Iris pigment epithelial cell (primary cell): Measurements from ENCODE around the gene AGGF1.
A peak's percentile ranks its signal among the peaks of the same experiment; 100 is the strongest.
"Not testable (repeated sequence)": the region's sequence is repeated elsewhere in the genome, so short reads cannot be mapped to it uniquely, and the experiment has no call there.

Experiments used
- DNase-seq: peaks from one replicate; pipeline ENCODE4 v3.0.0-alpha.2; 2011; ENCODE audit warnings: low read depth

AGGF1 gene

DNA sequence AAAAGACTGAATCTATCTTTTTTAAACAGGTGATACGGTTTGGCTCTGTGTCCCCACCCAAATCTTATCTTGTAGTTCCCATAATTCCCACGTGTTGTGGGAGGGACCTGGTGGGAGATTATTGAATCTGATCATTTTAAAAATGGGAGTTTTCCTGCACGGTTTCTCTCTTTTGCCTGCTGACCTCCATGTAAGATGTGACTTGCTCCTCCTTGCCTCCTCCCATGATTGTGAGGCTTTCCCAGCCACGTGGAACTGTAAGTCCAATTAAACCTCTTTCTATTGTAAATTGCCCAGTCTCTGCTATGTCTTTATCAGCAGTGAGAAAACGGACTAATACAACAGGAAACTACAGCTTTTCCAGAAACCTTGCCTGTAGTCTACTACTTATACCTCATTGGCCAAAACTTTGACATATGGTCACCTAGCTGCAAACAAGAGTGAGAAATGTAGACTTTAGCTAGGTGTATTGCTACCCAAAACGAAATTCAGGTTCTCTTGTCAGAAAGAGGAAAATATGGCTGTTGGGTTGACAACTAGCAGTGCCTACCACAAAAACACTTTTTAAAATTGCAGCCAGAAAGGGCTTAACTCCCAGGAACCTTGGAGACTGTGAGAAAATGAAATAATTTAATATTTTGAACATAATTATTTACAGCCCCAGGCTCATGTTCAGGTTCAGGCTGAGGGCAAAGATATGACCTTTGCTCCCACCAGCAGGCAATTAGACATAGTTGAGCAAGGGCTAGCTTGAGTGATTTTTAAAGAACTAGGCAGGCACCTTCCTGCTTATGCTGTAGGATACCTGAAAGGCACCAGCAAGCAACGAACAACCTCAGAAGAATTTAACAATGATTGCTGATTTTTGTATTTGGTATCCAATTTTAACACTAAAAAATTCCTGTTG is 7.4 kb upstream of the AGGF1 start:
- no peak for DNase-seq

DNA sequence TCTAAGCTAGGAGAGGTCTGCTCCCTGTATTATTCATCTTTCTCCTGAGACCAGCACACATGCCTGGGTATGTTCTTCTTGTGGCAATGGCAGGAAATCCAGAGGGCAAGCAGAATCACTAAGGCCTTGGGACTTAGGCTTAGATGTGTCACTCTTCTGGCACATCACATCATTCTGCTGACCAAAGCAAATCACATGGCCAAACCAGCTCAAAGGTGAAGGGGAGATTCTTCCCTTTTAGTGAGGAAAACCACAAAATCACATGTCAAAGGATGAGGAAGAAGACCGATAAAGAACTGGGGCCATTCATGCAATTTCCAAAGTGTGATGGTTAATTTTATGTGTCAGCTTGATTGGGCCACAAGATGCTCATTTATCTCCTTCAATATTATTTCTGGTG is 5.7 kb upstream of the AGGF1 start:
- no peak for DNase-seq

DNA sequence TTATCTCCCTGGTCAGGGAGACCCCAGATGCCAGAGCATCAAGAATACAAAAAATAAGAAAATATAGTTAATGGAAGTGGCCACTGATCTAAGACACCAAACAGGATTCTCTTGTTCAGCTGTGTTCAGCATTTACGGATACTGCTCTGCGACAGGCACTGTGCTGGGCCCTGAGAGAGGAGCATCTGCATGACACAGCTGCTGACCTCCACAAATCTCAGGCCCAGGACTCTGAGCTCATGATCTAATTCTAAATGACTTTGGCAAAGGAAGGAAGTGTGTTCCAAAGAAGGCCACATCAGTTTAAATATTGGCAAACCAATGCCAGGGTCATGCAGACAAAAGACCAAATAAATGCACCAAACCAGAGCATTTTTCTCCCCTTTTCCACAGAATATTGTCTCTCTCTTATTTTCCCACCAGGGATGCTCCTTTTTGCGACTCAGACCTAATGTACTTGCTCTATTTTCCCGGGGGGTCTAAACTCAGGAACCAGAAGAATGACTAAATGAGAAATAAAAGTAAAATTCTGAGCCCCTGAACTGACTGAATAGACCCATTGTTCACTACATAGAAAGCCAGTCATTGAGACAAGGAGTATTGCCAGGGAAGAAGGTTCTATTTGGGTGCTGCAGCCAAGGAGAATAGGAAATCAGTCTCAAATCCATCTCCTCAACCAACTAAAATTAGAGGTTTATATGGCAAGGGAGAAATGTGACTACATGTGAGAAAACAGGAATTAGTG is 1.4 kb upstream of the AGGF1 start:
- no peak for DNase-seq

DNA sequence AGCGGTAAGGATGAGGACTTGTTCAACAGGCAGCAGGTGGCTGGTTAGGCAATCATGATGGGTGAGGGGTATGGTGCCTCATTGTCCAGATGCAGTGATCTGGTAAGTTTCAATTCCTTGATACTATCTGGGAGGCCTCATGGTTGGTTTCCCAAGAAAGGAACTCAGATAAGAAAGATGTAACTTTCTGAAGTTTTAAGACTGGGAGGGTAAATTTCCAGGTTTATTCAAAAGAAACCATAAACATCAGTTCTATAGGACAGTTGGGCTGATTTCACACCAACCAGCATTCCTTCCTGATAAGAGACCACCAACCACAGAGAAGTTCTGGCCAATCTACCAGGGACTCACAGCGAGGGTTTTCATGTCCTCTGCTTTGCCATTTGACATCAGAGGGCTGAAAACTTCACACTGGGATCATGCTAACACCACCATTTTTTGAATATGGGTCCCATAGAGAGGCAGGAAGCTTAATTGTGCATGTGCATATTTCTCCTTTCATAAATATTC is 773 bp upstream of the AGGF1 start:
- no peak for DNase-seq

DNA sequence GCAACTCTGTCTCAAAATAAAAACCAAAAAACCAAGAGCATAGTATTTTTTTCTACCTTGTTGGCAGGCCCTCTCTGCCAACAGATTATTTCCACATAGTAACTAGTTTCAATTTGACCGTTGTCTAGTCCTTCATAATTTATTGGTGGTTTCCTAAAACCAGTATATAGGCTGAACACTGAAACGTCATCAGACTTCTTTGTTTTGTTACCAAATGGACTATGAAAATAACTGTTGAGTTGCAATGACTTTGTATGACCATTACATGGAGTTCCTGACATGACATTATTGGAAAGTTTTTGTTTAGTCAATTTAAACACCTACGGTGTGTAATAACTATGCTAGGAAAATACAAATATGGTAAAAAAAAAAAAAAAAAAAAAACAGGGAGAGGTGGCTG is 1.7 kb downstream of the AGGF1 start:
- DNase-seq, result no peak

DNA sequence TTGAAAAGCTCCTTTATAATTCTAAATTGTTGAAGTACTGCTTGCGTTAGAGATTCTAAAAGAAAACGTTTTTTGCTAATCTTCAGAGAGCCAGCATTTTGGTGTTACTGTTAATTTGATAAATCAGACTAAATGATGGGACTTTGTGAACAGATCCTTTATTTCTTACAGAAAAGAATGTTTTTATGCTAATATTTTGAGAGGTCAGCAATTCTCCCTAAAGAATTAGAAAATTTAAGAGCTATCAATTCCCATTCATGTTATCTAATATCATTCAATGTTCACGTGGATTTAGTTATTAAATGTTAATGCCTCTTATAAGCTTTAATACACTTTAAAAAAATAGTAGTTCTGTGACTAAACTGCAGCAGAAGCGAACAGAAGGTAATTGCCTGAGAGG is 2.4 kb downstream of the AGGF1 start:
- no peak for DNase-seq

DNA sequence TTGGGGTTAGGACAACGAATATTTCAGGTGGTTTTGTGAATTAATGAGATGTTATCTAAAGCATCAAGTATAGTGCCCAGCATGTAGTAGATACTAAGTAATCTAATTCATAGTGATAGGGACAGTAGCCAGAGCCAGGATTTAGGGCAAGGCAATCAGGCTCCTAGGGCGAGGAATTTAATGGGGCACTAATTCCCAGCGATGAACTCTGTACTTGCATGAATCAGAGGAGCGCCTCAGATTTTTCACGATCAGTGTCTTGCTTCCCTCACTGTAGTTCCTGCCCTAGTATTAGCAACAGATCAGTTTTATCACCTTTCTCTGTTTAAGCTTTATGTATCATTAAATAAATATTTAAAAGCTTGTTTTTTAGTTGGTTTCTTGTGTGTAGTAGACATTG is 3.1 kb downstream of the AGGF1 start:
- no peak for DNase-seq

DNA sequence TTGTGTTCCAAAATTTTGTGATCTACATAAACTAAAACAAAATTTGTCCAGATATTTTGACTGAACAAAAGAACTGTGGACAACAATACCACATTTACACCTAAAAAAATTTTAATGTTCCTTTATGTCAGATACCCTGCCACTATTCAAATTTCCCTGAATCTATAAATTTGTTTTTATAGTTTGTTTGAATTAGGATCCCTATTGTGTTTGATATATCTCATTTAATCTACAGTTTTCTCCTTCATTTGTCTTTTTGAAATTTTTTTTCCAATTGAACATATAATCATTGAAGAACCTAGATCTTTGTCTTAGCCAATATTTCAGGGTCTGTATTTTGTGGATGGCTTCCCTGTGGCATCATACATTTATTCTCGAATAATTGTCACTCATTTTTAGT is 5.7 kb downstream of the AGGF1 start:
- no peak for DNase-seq

DNA sequence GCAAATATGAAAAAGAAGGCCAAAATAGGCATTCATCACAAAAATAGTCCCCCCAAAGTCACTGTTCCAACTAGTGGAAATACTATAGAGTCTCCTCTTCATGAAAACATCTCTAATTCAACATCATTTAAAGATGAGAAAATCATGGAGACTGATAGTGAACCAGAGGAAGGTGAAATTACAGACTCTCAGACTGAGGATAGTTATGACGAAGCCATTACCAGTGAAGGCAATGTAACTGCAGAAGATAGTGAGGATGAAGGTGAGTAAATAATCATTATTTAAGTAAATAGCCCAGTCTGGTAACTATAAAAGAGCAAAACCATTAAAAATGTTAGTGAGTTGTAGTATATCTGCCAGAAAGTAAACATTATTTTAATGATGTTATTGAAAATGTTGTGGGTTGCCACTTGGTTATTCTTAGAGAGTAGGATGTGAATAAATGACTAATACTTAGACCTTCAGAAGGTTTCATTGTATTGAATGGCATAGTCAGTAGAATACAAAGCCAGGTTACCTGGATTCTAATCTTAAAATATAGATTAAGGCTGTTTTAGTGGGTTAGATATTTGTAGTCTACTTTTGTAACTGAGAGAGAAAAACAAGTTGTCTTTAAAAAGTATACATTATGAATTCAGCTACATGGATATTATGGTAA is 16.3 kb downstream of the AGGF1 start:
- no peak for DNase-seq

DNA sequence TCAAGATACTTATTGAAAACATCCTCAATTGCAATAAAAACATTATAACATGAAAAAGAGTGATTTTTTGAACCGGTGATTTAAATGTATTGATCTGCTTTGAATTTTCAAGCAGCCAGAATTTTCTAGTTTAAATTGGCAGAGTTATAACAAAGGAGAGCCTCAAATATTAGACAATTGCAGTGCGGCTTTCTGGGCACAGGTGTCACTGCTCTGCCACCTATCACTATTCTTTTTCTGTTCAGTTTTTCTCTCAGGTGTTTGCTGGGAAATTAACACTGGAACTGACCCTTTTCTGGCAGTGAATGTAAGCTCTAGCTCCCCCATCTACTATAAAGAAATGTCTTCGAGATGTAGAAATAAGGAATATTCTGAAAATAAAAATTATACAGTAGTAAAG is 33.8 kb downstream of the AGGF1 start:
- DNase-seq, result no peak

DNA sequence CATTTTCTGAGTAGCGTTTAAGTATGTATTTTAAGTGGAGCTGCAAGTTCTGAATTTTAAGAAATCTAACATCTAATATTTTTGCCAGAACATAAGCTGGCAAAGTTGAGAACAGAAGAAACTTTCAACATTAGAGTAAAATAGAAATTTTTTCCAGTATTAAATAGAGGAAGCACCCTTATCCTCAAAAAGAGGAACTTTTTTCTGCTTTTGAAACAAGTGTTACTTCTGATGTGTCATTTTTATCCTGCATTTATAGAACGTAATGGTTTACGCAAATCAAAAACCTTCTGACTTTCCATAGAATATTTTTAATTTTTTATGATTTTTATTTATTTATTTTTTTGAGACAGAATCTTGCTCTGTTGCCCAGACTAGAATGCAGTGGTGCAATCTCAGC is 35.1 kb downstream of the AGGF1 start:
- no peak for DNase-seq

DNA sequence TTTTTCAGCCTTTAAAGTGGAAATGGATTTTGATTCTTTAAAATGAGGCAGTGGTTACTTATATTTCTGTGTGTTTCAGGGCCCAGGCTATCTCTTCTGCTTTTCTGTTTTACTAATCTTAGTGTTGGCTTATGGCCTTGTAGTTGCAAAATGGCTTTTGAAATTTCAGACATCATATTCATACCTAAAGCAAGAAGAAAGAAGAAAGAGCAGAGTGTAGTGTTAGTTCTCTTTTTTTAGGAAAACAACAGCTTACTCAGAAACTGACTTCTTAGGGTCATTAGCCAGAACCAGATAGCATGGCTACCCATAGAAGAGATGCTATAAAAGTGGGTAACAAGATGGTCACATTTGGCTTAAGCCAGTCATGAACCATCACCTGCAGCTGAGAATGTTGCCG is 36.0 kb downstream of the AGGF1 start:
- DNase-seq, result no peak

DNA sequence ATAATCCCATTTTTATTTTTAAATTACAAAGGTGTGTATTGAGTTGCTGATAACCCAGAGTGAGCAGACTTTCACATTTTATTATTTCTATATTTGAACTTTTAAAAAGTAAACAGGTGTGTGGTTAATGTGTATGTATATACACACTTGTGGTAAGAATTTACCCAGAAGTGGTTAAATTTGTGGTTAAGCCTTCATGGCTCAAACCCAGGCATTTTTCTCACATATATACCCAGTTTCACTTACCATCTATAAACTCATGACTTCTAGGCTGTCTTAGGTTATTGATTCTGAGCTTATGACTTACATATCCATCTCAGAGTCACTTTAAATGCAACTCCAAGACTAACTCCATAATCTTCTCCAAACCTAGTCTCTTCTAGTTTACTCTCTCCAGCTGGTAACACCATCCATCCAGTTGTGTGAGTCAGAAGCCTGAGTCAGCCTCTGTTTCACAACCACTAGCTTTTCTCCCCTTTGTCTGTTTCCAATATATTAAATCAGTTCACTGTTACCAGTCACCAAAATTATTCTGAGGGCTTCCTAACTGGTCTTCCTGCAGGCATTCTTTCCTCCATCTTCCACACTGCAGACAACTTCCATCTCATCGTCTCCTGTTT is 36.7 kb downstream of the AGGF1 start:
- peak; percentile 79 for DNase-seq

DNA sequence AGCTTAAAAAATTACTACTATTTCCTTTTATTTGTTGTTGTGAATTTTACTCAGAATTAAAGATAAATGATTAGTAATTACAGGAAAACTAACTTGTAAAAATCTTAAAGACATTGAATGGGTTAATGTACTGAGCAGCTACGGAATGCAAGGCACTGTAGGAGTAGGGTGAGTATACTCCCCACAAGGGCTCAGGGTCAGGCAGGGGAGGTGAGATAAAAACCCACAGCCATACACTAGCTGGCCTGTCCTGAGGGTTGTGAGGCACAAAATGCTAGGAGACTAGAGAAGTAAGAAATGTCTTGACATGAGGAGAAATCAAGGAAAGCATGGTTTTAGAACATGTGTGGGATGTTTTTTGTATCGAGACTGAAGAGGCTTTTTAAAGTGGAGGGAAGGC is 43.5 kb downstream of the AGGF1 start:
- DNase-seq, result peak; percentile 55

DNA sequence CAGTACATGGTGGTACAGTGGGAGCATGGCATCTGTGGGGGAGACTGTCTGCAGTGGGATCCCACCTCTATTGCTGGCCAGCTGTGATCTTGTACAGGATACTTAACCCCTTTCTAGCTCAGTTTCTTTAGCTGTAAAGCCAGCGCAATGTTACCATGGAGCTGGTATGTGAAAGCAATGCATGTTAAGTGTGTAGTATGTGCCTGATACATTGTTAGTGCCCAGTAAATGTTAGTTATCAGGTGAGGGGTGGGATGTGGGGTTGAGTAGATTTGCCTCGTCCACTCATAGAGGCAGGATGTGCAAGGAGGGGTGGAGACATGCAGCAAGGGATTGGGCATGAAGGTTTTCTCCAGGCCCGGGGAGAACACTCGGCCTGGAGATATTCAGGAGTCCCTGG is 44.5 kb downstream of the AGGF1 start:
- DNase-seq, result no peak

DNA sequence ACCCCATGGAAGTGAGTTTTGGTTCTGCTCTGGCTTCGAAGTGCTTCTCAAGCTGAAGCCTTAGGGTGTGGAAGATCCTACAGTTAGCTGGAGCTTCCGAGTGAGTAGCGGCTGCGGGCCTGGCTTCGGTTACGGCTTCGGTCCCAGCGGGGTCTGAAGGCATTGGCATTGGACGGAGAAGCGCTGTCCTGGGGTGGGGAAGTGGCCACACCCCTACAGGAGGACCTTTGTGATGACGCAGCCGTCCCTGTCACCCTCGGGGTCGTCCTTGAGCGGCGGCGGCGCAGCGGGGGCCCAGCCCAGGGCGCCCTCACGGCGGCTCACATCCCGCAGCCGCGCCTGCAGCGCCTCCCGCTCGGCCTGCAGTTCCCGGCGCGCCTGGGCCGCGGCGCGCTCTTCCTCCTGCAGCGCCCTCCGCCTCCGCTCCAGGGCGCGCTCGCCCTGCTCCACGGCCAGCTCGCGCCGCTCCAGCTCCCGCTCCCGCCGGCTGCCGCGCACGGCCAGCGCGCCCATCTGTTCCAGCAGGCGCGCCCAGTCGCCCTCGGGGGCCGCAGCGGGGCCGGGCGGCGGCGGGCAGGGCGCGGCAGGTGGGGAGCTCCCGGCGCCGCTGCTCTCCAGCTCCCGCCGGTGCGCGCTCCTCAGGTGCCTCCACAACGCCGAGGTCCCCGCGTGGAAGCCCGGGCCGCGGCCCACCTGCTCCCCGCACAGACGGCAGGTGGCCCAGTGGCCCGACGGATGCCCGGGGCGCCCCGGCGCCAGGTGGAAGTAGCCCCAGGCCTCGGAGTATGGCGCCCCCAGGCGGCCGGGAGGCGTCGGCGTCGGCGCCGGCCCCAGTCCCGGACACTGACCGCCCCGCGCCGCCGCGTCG is 47.0 kb downstream of the AGGF1 start:
- peak; percentile 77 for DNase-seq

DNA sequence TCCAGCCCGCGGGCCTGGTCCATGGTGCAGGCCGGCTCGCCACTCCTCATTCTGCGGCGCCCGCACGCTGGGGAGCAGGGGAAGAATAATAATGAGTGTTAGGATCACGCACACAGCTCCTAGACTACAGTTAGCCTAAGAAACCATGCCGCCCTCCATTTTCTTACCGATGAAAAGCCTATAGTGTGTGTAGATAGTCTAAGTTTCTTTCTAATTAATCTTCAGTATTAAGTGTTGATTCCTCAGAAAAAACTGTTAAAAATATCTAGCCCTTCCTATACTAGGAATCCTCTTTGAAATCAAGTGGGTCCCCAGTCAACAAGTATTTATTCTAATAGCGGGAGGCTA is 47.6 kb downstream of the AGGF1 start:
- DNase-seq, result no peak

DNA sequence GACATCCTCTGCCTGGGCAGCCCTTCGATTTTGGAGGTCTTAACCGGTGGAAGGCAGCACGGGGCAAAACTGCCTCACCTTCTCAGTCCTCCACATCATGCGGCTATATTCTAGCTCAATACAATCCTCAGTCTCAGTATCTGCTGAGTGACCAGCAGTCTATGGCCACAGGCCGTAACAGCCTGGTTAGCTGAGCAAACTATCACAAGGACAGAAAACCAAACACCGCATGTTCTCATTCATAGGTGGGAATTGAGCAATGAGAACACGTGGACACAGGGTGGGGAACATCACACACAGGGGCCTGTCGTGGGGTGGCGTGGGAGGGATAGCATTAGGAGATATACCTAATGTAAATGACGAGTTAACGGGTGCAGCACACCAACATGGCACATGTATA is 50.3 kb downstream of the AGGF1 start:
- DNase-seq, result not testable (repeated sequence)

DNA sequence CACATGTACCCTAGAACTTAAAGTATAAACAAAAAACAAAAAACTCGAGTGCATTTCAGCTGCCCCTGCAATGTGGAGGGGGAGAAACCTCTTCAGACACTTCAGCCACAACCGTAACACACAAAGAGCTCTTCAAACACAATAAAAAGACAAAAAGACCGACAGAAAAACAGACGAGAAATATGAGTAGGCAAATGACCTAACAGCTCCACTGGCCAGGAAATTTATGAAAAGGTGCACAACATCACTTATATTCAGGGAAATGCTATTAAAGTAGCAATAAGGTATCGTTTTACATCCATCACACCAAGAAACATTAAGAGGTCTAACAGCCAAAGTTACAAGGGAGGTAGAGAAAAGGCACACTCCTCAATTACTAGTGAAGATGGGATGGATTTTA is 50.7 kb downstream of the AGGF1 start:
- no peak for DNase-seq

DNA sequence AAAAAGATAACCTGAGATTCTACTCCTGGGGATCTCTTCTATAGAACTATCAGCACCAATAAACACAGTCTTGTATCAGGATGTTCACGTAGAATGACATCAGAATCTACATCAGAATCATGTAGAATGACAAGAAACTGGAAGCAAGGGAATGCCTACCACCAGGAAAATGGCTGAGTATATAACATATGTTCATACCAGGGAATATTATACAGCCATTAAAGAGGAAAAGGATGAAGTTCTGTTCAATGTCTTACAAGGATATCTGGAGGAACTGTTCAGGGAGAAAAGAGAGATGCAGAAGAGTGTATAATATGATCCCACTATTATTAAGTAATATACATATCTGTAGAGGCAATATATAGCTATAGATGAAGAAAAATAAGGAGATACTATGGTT is 52.1 kb downstream of the AGGF1 start:
- DNase-seq, result no peak

DNA sequence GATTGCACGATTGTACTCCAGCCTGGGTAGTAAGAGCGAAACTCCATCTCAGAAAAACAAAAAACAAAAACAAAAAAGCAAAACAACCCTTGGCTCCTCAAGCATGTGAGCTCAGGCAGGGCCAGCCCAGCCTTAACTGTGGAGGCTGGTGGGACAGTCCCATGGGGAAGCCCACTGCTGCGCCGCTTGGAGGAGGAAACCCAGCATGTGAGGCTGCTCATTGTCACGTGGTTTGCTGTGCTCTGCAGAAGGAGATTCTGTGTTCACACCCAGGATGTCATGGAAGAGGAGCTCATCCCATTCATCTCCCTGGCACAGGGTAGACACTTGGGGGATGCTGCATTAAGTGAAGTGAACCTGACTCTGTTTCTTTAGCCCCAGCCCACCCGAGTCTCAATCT is 52.9 kb downstream of the AGGF1 start:
- no peak for DNase-seq

DNA sequence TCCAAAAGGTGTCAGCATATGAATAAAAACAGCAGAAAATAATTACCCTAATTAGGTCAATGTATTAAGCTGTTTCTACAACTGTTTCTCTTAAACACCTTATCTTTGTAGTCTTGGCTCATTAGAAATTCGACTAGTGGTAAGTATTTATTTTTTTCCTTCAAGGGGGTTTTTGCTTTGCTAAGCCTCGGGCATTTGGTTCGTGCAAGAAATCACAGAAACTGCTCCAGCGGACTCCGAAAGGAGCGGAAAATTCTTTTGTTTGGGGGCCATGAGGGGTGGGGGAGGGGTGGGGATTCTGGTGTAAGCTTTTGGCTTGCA is 56.1 kb downstream of the AGGF1 start:
- DNase-seq, result no peak
